HG03139 (cell line): ENCODE measurements around the gene PRMT6.
"Not testable (repeated sequence)": the region's sequence is repeated elsewhere in the genome, so short reads cannot be mapped to it uniquely, and the experiment has no call there.

Experiments used
- ATAC-seq: cut with Tn5 transposase; IDR thresholded peaks from one replicate; pipeline ENCODE4 v1.9.1; 2021; ENCODE audit not compliant: unreplicated experiment

The PRMT6 gene

GRCh38 chr1:107091418-107091817 is 34.9 kb downstream of the PRMT6 start:
- no peak for ATAC-seq

GRCh38 chr1:107093395-107093794 is 36.9 kb downstream of the PRMT6 start:
- ATAC-seq = not testable (repeated sequence)

DNA sequence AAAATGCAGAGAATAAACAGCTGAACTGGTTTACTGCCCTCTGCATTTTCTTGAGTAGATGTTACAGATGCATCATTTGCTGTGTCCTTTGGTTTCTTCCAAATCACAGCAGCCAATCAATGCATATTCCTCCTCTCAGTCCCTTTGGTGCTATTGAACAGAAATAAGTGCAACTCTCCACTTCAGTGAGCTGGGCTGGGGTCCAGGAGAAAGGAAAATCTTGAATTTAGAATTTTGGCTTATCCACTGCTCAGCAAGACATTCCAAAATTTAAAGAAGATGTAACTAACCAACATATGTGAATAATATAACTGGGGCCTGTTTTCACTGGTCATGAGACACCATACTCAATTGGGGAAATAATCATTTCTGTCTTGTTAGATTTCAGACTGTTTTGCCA is 39.2 kb downstream of the PRMT6 start:
- no peak for ATAC-seq

DNA sequence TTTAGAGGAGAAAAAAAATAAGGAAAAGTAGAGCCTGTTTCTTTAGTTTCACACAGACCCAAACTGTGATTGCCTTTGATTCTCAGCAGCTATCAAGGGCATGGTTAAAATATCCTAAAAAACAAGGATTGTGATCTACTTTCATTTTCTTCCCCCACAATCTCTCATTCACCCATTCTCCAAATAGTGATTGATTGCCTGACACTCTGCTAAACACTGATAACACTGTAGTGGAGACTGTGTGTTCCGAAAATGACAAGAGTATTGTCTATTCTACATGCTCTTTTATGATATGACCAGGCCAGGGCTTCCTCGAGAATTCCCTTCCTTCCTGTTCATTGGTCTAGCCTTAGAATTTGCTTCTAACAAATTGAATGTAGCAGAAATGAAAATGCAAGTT is 40.2 kb downstream of the PRMT6 start:
- no peak for ATAC-seq

DNA sequence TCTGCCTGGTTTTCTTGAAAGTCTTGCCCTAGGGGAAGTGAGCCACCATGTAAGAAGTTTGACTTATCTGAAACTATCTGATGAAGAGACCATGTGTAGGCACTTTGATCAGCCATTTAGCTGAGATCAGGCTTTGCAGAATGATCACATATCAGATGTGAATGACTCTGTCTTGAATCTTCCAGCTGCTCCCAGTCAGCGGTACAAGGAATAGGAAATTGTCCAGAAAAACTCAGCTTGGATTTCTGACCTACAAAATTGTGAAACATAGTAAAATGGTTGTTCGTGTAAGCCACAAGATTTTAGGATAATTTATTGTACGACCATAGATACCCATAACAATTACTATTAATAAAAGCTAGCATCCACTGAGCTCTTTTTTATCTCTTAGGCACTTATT is 42.5 kb downstream of the PRMT6 start:
- ATAC-seq = no peak

DNA sequence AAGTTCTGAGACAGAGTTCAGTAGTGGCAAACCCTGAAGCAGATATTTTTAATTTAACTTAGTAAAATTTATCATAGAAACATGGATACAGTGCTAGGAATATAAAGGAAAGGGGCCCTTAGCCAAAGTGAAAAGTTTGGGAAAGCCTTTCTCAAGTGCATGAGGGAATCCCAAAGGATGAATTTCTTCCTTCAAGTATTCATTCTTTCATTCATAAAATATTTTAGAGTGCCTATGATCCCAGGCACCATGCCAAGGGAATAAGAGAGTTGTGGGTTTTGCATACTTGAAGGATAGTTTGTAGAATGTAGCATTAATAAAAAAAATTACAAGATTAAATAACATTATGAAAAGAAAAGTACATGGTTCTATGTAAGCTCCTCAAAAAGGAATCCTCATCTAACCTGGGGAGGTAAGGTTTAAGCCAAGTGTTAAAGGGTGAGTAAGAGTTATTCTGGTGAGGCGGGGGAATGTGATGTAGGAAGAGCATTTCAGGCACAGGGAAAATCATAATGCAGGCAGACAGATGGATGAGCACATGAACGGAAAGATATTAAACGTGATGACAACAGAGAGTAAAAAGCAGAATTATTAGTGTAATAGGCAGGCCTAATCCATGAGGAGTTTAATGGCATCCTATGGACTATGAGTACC is 44.0 kb downstream of the PRMT6 start:
- no peak for ATAC-seq

- ATAC-seq = no peak
Observed at GRCh38 chr1:107105914-107106313, 49.4 kb downstream of the PRMT6 start.
